Lower leg skin (tissue), 3 donors: Measurements from ENCODE around the gene PSRC1.

Source experiments
- POLR2A ChIP-seq, 2 donors: fragments of 450-650 bp; IDR thresholded peaks; one replicate each; pipeline ENCODE4 v1.6.1; 2016 to 2017; ENCODE audit warnings: antibody characterized with exemption in 2 of 2, mild to moderate bottlenecking in 1 of 2, moderate library complexity in 1 of 2
- TF ChIP-seq, protein P1 (sequence below), 3 donors: fragments of 450-650 bp; IDR thresholded peaks; one replicate each; pipeline ENCODE4 v1.5.1; 2016; ENCODE audit warnings: antibody characterized with exemption in 3 of 3, mild to moderate bottlenecking in 3 of 3, moderate library complexity in 2 of 3

DNA sequence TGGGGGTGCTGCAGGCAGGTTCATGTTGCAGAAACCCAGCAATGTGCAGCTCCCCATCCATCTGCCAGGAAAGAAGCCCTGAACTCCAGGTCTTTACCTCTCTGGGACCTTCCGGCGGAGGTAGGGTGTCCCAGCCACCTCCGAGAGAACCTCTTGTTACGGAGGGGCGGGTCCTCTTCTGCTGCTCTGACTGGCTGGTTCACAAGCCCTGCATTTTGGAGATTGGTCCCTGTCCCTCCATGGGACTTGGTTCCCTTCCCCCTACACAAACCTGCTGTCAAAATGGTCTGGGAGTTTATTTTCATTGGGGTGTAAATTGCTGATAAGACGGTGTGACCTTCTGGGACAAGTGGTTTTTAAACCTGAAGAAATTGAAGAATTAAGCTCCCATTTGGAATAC, 41.6 kb downstream of the PSRC1 start:
- TF ChIP-seq, protein P1, sequence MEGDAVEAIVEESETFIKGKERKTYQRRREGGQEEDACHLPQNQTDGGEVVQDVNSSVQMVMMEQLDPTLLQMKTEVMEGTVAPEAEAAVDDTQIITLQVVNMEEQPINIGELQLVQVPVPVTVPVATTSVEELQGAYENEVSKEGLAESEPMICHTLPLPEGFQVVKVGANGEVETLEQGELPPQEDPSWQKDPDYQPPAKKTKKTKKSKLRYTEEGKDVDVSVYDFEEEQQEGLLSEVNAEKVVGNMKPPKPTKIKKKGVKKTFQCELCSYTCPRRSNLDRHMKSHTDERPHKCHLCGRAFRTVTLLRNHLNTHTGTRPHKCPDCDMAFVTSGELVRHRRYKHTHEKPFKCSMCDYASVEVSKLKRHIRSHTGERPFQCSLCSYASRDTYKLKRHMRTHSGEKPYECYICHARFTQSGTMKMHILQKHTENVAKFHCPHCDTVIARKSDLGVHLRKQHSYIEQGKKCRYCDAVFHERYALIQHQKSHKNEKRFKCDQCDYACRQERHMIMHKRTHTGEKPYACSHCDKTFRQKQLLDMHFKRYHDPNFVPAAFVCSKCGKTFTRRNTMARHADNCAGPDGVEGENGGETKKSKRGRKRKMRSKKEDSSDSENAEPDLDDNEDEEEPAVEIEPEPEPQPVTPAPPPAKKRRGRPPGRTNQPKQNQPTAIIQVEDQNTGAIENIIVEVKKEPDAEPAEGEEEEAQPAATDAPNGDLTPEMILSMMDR (IDR thresholded peaks at IDR 0.05), result no peak
- no peak for TF ChIP-seq POLR2A (IDR thresholded peaks at IDR 0.05)
